ENCODE results near the gene USP48. TPM values are rescaled to one million over a fixed set of nuclear protein-coding genes. Genes with fewer than 3 reads are reported as not detected.

USP48 gene
- total and polyA plus RNA-seq, 12 donors: 35.9 to 156 (median 86.4) TPM

DNA sequence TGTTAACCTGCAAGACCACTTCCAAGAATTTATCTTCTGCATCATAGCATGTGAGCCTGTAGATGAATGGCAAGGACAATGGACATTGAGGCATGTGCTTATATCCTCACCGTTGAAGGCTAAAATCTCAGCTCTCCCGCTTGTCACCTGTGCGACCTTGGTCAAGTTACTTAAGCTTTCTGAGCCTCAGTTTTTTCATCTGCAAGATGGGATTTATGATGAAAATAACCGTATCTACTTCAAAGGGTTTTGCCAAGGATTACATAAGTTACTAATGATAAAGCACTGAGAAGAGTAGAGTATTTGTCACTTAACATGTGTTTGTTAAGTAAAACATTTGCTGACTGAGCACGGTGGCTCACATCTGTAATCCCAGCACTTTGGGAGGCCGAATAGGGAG lies 128.7 kb downstream of the USP48 start:
- no peak for TF ChIP-seq POLR2A (IDR thresholded peaks at IDR 0.05)
- TF ChIP-seq CTCF (IDR thresholded peaks at IDR 0.05): no peak
- WGBS, 4 donors: 76 to 82% (median 78%) methylated on average over 6 of the region's 6 CpGs
- Histone ChIP-seq H3K9me3 (replicated peaks in 1 of 3) (no peaks in the 10 kb centered on the region), H3K27me3 (no peaks in the 10 kb centered on the region), H3K27ac (no peak overlapping the region), H3K4me1 (replicated peaks in 1 of 2) (peaks cover 6 to 25% of the 10 kb centered on the region in 2 donors), H3K36me3 (replicated peaks in 1 of 2) (no peaks in the 10 kb centered on the region), H3K4me3 (no peak overlapping the region)
- DNase-seq: no peak
- intact Hi-C loops (cut with DNase I): loop anchor here (5.0 to 10.0 kb wide), 4 partner anchors 137 to 429 kb away; no protein-coding TSS in a partner anchor

GRCh38 chr1:21653744-21654100 lies 129.2 kb downstream of the USP48 start:
- Histone ChIP-seq H3K4me3 (no peak overlapping the region), H3K27ac (no peak overlapping the region), H3K9me3 (replicated peaks in 1 of 3) (no peaks in the 10 kb centered on the region), H3K4me1 (replicated peaks in 1 of 2) (peaks cover 6 to 25% of the 10 kb centered on the region in 2 donors), H3K27me3 (no peaks in the 10 kb centered on the region), H3K36me3 (replicated peaks in 1 of 2) (no peaks in the 10 kb centered on the region)
- DNase-seq: no peak
- WGBS, 4 donors: 52 to 69% (median 62%) methylated on average over 4 to 6 of the region's 6 CpGs
- TF ChIP-seq CTCF (IDR thresholded peaks at IDR 0.05) (no peak), POLR2A (IDR thresholded peaks at IDR 0.05) (no peak)
- intact Hi-C loops (cut with DNase I): loop anchor here (5.0 to 10.0 kb wide), 4 partner anchors 136 to 429 kb away; no protein-coding TSS in a partner anchor

GRCh38 chr1:21652937-21653743 lies 129.8 kb downstream of the USP48 start:
- no peak for DNase-seq
- intact Hi-C loops (cut with DNase I): loop anchor here (5.0 to 10.0 kb wide), 4 partner anchors 136 to 428 kb away; no protein-coding TSS in a partner anchor
- 62 to 78% (median 67%) methylated on average over 4 to 10 of the region's 10 CpGs for WGBS, 4 donors
- Histone ChIP-seq H3K4me3 (no peak overlapping the region), H3K36me3 (replicated peaks in 1 of 2) (no peaks in the 10 kb centered on the region), H3K9me3 (replicated peaks in 1 of 3) (no peaks in the 10 kb centered on the region), H3K27me3 (no peaks in the 10 kb centered on the region), H3K4me1 (replicated peaks in 1 of 2) (peaks cover 6 to 25% of the 10 kb centered on the region in 2 donors), H3K27ac (peak overlapping the region in 1 of 5 donors; percentile 63)
- no peak for TF ChIP-seq POLR2A (IDR thresholded peaks at IDR 0.05)
- no peak for TF ChIP-seq CTCF (IDR thresholded peaks at IDR 0.05)

- no peaks in the 10 kb centered on the region for H3K36me3 ChIP-seq (replicated peaks in 1 of 2)
- H3K4me1 ChIP-seq (replicated peaks in 1 of 2): peaks cover 6 to 25% of the 10 kb centered on the region in 2 donors
- intact Hi-C loops (cut with DNase I): loop anchor here (5.0 to 10.0 kb wide), 4 partner anchors 135 to 428 kb away; no protein-coding TSS in a partner anchor
- H3K9me3 ChIP-seq (replicated peaks in 1 of 3): no peaks in the 10 kb centered on the region
- peak overlapping the region in 2 of 5 donors; percentile 63 to 78 for H3K27ac ChIP-seq
- no peak for TF ChIP-seq POLR2A (IDR thresholded peaks at IDR 0.05)
- peak overlapping the region in 1 of 4 donors; percentile 63 for H3K4me3 ChIP-seq
- DNase-seq: no peak
- WGBS, 4 donors: 23 to 60% (median 30%) methylated on average over 5 to 39 of the region's 39 CpGs
- no peaks in the 10 kb centered on the region for H3K27me3 ChIP-seq
Measured at GRCh38 chr1:21652101-21652936, 130.6 kb downstream of the USP48 start.

All from adrenal gland (tissue), 12 donors.